IMR-90 (cell line): ENCODE measurements around the gene SLC7A6. TPM values are rescaled to one million over a fixed set of nuclear protein-coding genes. Genes with fewer than 3 reads are reported as not detected.
A peak's percentile ranks its signal among the peaks of the same experiment; 100 is the strongest.

ENCODE experiments used
- ATAC-seq: fragments of 200-7000 bp; cut with Tn5 transposase; 2 replicates; pipeline ENCODE4 v1.9.1; 2020; ENCODE audit warnings: low read depth, mild to moderate bottlenecking, moderate library complexity
- BruUV-seq: library from RNA; stranded (reverse); fragments of 400-500 nt; replicated peaks from 2 replicates; lab custom pipeline; 2021; lab: Mats Ljungman, UMichigan
- CTCF ChIA-PET: fragments of 300-600 bp; formaldehyde crosslinking; extraction: SDS; loops from one replicate; lab custom pipeline; 2021; ENCODE audit warnings: antibody characterized with exemption; lab: Yijun Ruan, JAX
- POLR2A ChIA-PET: fragments of 300-600 bp; sonication (Branson Sonifier 250); formaldehyde crosslinking; loops from one replicate; lab custom pipeline; 2022; ENCODE audit warnings: antibody characterized with exemption; ENCODE audit not compliant: unreplicated experiment; lab: Charles Lee
- DNase-seq: peaks from one replicate; pipeline ENCODE4 v3.0.0; 2013
- H2AFZ ChIP-seq: replicated peaks from 2 replicates; pipeline ENCODE3; 2013; ENCODE audit warnings: low read length, mild to moderate bottlenecking; ENCODE audit not compliant: poor library complexity
- H2AK5ac ChIP-seq: 2 replicates; pipeline ENCODE4 v1.6.1; 2013; ENCODE audit warnings: low read depth, low read length, inconsistent platforms
- H2AK9ac ChIP-seq: replicated peaks from 2 replicates; pipeline ENCODE3; 2013; ENCODE audit warnings: mild to moderate bottlenecking, low read depth, low read length, moderate library complexity; ENCODE audit not compliant: poor library complexity
- H2BK120ac ChIP-seq: 2 replicates; pipeline ENCODE4 v1.6.1; 2013; ENCODE audit warnings: low read depth, low read length, inconsistent platforms
- H2BK15ac ChIP-seq: 3 replicates; pipeline ENCODE4 v1.6.1; 2013; ENCODE audit warnings: low read depth, low read length, inconsistent platforms
- H2BK20ac ChIP-seq: 2 replicates; pipeline ENCODE4 v1.6.1; 2013; ENCODE audit warnings: low read depth, mild to moderate bottlenecking, inconsistent platforms, low read length, moderate library complexity
- H2BK5ac ChIP-seq: 2 replicates; pipeline ENCODE4 v1.6.1; 2013; ENCODE audit warnings: mild to moderate bottlenecking, low read depth, low read length, inconsistent platforms; ENCODE audit not compliant: poor library complexity, severe bottlenecking
- H3K14ac ChIP-seq: replicated peaks from 2 replicates; pipeline ENCODE4 v1.6.1; 2013; ENCODE audit warnings: low read depth, low read length, inconsistent platforms
- H3K18ac ChIP-seq: 2 replicates; pipeline ENCODE4 v1.6.1; 2013; ENCODE audit warnings: low read depth, low read length, control low read depth
- H3K23ac ChIP-seq: 2 replicates; pipeline ENCODE4 v1.6.1; 2013; ENCODE audit warnings: low read depth, low read length, inconsistent platforms
- H3K27ac ChIP-seq: 2 replicates; pipeline ENCODE4 v1.5.1; 2013; ENCODE audit warnings: mild to moderate bottlenecking, control low read depth, low read length; ENCODE audit not compliant: insufficient read depth
- H3K27me3 ChIP-seq: 2 replicates; pipeline ENCODE4 v1.6.1; 2013; ENCODE audit warnings: low read length; ENCODE audit not compliant: control insufficient read depth, insufficient read depth
- H3K36me3 ChIP-seq: 2 replicates; pipeline ENCODE4 v1.6.1; 2013; ENCODE audit warnings: low read length, mixed read lengths; ENCODE audit not compliant: control insufficient read depth, insufficient read depth
- H3K4ac ChIP-seq: 2 replicates; pipeline ENCODE4 v1.6.1; 2013; ENCODE audit warnings: low read depth, low read length, inconsistent platforms
- H3K4me1 ChIP-seq: 2 replicates; pipeline ENCODE4 v1.6.1; 2013; ENCODE audit warnings: low read length, mixed read lengths; ENCODE audit not compliant: control insufficient read depth, insufficient read depth
- H3K4me2 ChIP-seq: 2 replicates; pipeline ENCODE4 v1.6.1; 2013; ENCODE audit warnings: low read depth, mild to moderate bottlenecking, control low read depth, low read length, moderate library complexity
- H3K4me3 ChIP-seq: 2 replicates; pipeline ENCODE4 v1.5.1; 2013; ENCODE audit warnings: low read depth, mild to moderate bottlenecking, control low read depth, low read length, moderate library complexity; ENCODE audit not compliant: insufficient read depth
- H3K56ac ChIP-seq: 2 replicates; pipeline ENCODE4 v1.6.1; 2013; ENCODE audit warnings: low read length, inconsistent platforms; ENCODE audit not compliant: insufficient read depth; ENCODE audit errors: extremely low read depth
- H3K79me1 ChIP-seq, 2 experiments: 2 replicates each; pipeline ENCODE4 v1.6.1; 2013; ENCODE audit warnings: low read length in 2 of 2, inconsistent platforms in 1 of 2, low read depth in 1 of 2
- H3K9ac ChIP-seq: 2 replicates; pipeline ENCODE4 v1.6.1; 2013; ENCODE audit warnings: low read depth, low read length, control low read depth
- H3K9me1 ChIP-seq: 2 replicates; pipeline ENCODE4 v1.6.1; 2013; ENCODE audit warnings: low read length, inconsistent platforms; ENCODE audit not compliant: insufficient read depth
- H3K9me3 ChIP-seq: 2 replicates; pipeline ENCODE4 v1.6.1; 2013; ENCODE audit warnings: low read length; ENCODE audit not compliant: control insufficient read depth, insufficient read depth
- H4K20me1 ChIP-seq: 2 replicates; pipeline ENCODE4 v1.6.1; 2013; ENCODE audit warnings: low read length, inconsistent platforms; ENCODE audit not compliant: insufficient read depth
- H4K5ac ChIP-seq: 2 replicates; pipeline ENCODE4 v1.6.1; 2013; ENCODE audit warnings: mild to moderate bottlenecking, low read depth, low read length, control low read depth
- H4K8ac ChIP-seq, 2 experiments: 2 replicates each; pipeline ENCODE4 v1.6.1; 2013; ENCODE audit warnings: low read depth in 2 of 2, low read length in 2 of 2, control low read depth in 1 of 2, inconsistent platforms in 1 of 2
- H4K91ac ChIP-seq: 2 replicates; pipeline ENCODE4 v1.6.1; 2013; ENCODE audit warnings: low read depth, low read length, inconsistent platforms; ENCODE audit not compliant: insufficient read depth
- CEBPB ChIP-seq: IDR thresholded peaks from 2 replicates; pipeline ENCODE4 v1.6.1; 2012; ENCODE audit warnings: low read depth, low read length, improper control_type of control experiment
- FOS ChIP-seq: fragments of 150-350 bp; IDR thresholded peaks from 2 replicates; pipeline ENCODE4 v1.6.1; 2016; ENCODE audit warnings: low read depth, low read length
- RFX5 ChIP-seq: IDR thresholded peaks from 2 replicates; pipeline ENCODE4 v1.8.0; 2012; ENCODE audit warnings: low read depth, mild to moderate bottlenecking, low read length, moderate library complexity
- WGBS, 2 experiments: methylation state at CpG; one replicate each; pipeline versions ENCODE4 v1.1.5 to v1.1.7; 2013; ENCODE audit warnings: missing lambda C conversion rate in 2 of 2; ENCODE audit not compliant: insufficient read length in 1 of 2; ENCODE audit errors: extremely low coverage in 2 of 2; 5-methylcytosine and 5-hydroxymethylcytosine counted together
- dilution Hi-C: fragments of 300-500 bp; cut with HindIII; formaldehyde crosslinking; loops from one replicate; pipeline ENCODE4 v1.14.3; 2018; ENCODE audit warnings: low sequenced_read_pairs; ENCODE audit not compliant: unreplicated experiment
- in situ Hi-C: fragments of 300-500 bp; cut with MboI; formaldehyde crosslinking; loops from 3 replicates; pipeline ENCODE4 v1.14.3; 2019; ENCODE audit warnings: low sequenced_read_pairs, inconsistent platforms, mixed read lengths
- intact Hi-C: fragments of 100-400 bp; cut with micrococcal nuclease; formaldehyde crosslinking; loops from 2 replicates; pipeline ENCODE4 v1.10.0; 2022
- polyA plus RNA-seq, 3 experiments: library from polyadenylated mRNA; depleted of rRNA; stranded (reverse); fragments of >200 nt; gene quantifications; 2 replicates each; pipeline ENCODE4 v1.2.3, GENCODE V29; 2012; ENCODE audit warnings: low replicate concordance in 1 of 3
- total RNA-seq: library from RNA; depleted of rRNA; stranded (reverse); fragments of >200 nt; gene quantifications from 2 replicates; pipeline ENCODE4 v1.2.3, GENCODE V29; 2012

The SLC7A6 gene
- total and polyA plus RNA-seq, 2 of the 4 experiments (the other 2 are of a cell fraction) = 29.4 to 36.1 TPM

DNA sequence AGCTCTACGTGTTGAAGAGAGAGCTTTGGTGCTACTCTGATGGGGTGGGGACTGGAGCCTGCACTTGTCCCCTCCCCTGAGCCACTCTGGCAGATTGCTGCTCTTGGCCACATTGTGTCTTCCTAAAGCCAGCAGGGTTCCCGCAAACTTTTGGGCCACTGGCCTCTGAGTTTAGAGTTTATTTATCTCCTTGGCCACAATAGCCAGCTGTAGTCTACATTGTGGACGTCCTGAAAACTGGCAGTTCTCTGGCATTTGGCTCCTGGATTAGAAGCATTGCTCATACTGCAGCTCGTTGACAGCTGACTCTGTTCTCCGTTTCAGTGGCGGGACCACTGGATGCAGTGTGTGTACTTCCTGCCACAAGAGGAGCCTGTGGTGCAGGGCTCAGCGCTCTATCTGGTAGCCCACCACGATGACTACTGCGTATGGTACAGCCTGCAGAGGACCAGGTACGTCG is 81.1 kb downstream of the SLC7A6 start:
- BruUV-seq = no TSS peak
- Histone ChIP-seq H3K4me1 (no peaks in the 10 kb centered on the region), H2BK20ac (no peak overlapping the region), H3K27me3 (no peaks in the 10 kb centered on the region), H3K36me3 (peaks cover 61% of the 10 kb centered on the region), H4K5ac (no peak overlapping the region), H2BK120ac (no peak overlapping the region), H3K23ac (no peak overlapping the region), H3K27ac (no peak overlapping the region), H3K79me1 (no peaks in the 10 kb centered on the region), H4K20me1 (no peaks in the 10 kb centered on the region), H3K9ac (no peak overlapping the region), H3K14ac (no peak overlapping the region), H3K9me3 (no peaks in the 10 kb centered on the region), H2BK15ac (no peak overlapping the region), H2BK5ac (no peak overlapping the region), H3K9me1 (peaks cover 4% of the 10 kb centered on the region; the same call in 1 of the 2 replicates), H3K4ac (no peak overlapping the region), H2AK9ac (no peak overlapping the region), H2AK5ac (no peak overlapping the region), H3K56ac (no peak overlapping the region), H2AFZ (no peak overlapping the region), H3K4me3 (no peak overlapping the region), H3K4me2 (no peak overlapping the region), H3K18ac (no peak overlapping the region), H4K8ac (no peak overlapping the region), H4K91ac (no peak overlapping the region)
- ChIA-PET CTCF (interaction anchor here (0.6 to 1.5 kb wide), 2 partner anchors 16 to 106 kb away, joined by 5 to 6 read pairs; no protein-coding TSS in a partner anchor), POLR2A (no interaction called here)
- WGBS, 2 experiments = 81% methylated on average over 5 of the region's 11 CpGs; no CpG with 5 or more reads in 1 of the 2 experiments
- ATAC-seq (peak; percentile 36; the same call in 1 of the 2 replicates), DNase-seq (peak; percentile 2)
- dilution Hi-C loops (no loop called here), intact Hi-C loops (no loop called here), in situ Hi-C loops (no loop called here)
- TF ChIP-seq CEBPB (no peak), FOS (no peak), RFX5 (no peak)
